GM10266 (cell line): ENCODE data around the gene RAB13.

Experiments used
- DNase-seq: peaks from one replicate; pipeline ENCODE4 v3.0.0; 2012; ENCODE audit errors: extremely low spot score
- TF ChIP-seq, protein P1 (sequence below): IDR thresholded peaks from 2 replicates; pipeline ENCODE4 v1.5.1; 2012; ENCODE audit warnings: mild to moderate bottlenecking, low read depth; ENCODE audit not compliant: control insufficient read depth, insufficient read depth; ENCODE audit errors: missing control alignments

The RAB13 gene

GRCh38 chr1:153976819-153977249 is 9.3 kb downstream of the RAB13 start:
- no peak for DNase-seq

DNA sequence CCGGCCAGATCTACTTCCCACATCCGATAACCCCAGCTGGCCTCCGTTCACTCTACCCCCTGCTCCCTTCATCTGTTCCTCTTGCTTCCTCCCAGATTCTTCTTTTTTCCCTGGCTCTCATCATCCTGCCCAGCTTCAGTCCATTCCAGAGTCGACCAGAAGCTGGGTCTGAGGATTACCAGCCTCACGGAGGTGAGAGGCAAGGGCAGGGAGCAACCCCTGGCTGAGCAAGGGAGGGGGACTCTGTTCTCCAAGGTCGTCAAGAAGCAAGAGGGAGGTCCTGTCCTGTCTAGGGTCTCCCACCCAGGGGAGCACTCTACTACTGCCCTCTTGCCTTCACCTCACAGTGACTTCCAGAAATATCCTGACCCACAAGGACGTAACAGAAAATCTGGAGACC is 12.6 kb downstream of the RAB13 start:
- TF ChIP-seq, protein P1, sequence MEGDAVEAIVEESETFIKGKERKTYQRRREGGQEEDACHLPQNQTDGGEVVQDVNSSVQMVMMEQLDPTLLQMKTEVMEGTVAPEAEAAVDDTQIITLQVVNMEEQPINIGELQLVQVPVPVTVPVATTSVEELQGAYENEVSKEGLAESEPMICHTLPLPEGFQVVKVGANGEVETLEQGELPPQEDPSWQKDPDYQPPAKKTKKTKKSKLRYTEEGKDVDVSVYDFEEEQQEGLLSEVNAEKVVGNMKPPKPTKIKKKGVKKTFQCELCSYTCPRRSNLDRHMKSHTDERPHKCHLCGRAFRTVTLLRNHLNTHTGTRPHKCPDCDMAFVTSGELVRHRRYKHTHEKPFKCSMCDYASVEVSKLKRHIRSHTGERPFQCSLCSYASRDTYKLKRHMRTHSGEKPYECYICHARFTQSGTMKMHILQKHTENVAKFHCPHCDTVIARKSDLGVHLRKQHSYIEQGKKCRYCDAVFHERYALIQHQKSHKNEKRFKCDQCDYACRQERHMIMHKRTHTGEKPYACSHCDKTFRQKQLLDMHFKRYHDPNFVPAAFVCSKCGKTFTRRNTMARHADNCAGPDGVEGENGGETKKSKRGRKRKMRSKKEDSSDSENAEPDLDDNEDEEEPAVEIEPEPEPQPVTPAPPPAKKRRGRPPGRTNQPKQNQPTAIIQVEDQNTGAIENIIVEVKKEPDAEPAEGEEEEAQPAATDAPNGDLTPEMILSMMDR: no peak
- no peak for DNase-seq

More at GRCh38 chr1:153976819-153977249, 9.3 kb downstream of the RAB13 start:
- TF ChIP-seq, protein P1: no peak

GRCh38 chr1:153973071-153973470 is 13.1 kb downstream of the RAB13 start:
- TF ChIP-seq, protein P1: no peak

GRCh38 chr1:153970346-153970745 is 15.8 kb downstream of the RAB13 start:
- TF ChIP-seq, protein P1: no peak
- no peak for DNase-seq

More at GRCh38 chr1:153973071-153973470, 13.1 kb downstream of the RAB13 start:
- no peak for DNase-seq

GRCh38 chr1:153968972-153969371 is 17.2 kb downstream of the RAB13 start:
- TF ChIP-seq, protein P1: no peak
- no peak for DNase-seq

DNA sequence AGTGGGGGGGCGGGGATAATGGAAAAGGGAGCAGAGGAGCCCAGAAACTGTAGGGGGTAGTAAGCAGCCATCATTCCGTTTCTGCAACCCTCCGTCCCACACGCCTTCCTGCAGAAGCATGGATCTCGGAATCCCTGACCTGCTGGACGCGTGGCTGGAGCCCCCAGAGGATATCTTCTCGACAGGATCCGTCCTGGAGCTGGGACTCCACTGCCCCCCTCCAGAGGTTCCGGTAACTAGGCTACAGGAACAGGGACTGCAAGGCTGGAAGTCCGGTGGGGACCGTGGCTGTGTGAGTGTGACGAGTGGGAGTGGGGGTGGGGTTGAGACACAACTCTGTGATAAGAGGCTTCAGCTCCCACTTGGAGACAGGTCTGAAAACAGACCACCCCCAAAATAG is 17.7 kb downstream of the RAB13 start:
- DNase-seq: no peak
- TF ChIP-seq, protein P1: no peak

DNA sequence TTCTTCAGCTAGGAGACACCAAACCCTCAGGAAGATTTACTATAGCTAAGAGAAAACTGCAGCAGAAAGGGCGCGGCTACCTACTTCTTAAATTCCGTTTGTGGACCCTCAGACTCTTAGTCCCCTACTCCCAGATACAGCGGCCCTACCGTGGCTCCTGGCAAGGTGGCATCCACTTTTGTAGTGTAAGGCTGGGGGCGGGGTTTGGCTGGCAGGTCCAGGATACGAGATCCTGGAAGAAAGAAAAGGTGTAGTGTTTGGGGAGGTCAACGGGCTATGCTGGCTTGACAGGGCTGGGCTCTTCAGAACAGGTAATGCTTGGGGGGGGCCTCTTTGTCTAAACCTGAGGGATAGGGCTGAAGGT is 18.2 kb downstream of the RAB13 start:
- TF ChIP-seq, protein P1: no peak
- DNase-seq: no peak
